ENCODE results near the gene TANC1. TPM values are rescaled to one million over a fixed set of nuclear protein-coding genes. Genes with fewer than 3 reads are reported as not detected.

Gene TANC1
- total and polyA plus RNA-seq, 2 donors (not counting 3 experiments of a cell fraction or from before 2014, with no cell fraction given) = 58.9 to 99.4 TPM

- H3K4me1 ChIP-seq (ENCODE audit: control insufficient read depth, extremely low read depth, insufficient read depth, low read length) = peaks cover 13% of the 10 kb centered on the region
- H3K4me3 ChIP-seq (replicated peaks in 1 of 3; ENCODE audit: insufficient read depth in 1 of 3, low read depth in 1 of 3, low read length in 3 of 3) = no peak overlapping the region
- ChIA-PET POLR2A (no interaction called here), CTCF (interaction anchor here (0.9 to 3.2 kb wide), 4 partner anchors 28 to 216 kb away, joined by 3 to 104 read pairs (median 4); no protein-coding TSS in a partner anchor)
- no peaks in the 10 kb centered on the region for H3K9me3 ChIP-seq (replicated peaks; ENCODE audit: control insufficient read depth, insufficient read depth, low read length)
- intact Hi-C loops (cut with micrococcal nuclease) = no loop called here
- H3K36me3 ChIP-seq (ENCODE audit: control insufficient read depth in 2 of 2, extremely low read depth in 1 of 2, insufficient read depth in 2 of 2, low read length in 2 of 2) = peaks cover 2 to 4% of the 10 kb centered on the region in 2 experiments
- H3K79me2 ChIP-seq (ENCODE audit: control insufficient read depth, insufficient read depth, low read length) = peaks cover 34% of the 10 kb centered on the region
- no peak overlapping the region for H3K9ac ChIP-seq (replicated peaks; ENCODE audit: extremely low read depth, insufficient read depth, low read length)
- no TSS peak for BruUV-seq (replicated peaks)
- no peak overlapping the region for H3K4me2 ChIP-seq (ENCODE audit: insufficient read depth, low read length)
- dilution Hi-C loops (cut with MboI; ENCODE audit: extremely low pct_ligation_motif_present, low sequenced_read_pairs) = no loop called here
- no peak for FAIRE-seq
- no peak for DNase-seq (ENCODE audit: low read depth, low spot score)
- H3K27ac ChIP-seq (ENCODE audit: insufficient read depth, low read depth, low read length) = no peak overlapping the region
- no peaks in the 10 kb centered on the region for H3K9me1 ChIP-seq (replicated peaks; ENCODE audit: control insufficient read depth, extremely low read depth, insufficient read depth, low read length)
- H2AFZ ChIP-seq (ENCODE audit: low read depth, low read length) = no peak overlapping the region
- TF ChIP-seq, protein P1, sequence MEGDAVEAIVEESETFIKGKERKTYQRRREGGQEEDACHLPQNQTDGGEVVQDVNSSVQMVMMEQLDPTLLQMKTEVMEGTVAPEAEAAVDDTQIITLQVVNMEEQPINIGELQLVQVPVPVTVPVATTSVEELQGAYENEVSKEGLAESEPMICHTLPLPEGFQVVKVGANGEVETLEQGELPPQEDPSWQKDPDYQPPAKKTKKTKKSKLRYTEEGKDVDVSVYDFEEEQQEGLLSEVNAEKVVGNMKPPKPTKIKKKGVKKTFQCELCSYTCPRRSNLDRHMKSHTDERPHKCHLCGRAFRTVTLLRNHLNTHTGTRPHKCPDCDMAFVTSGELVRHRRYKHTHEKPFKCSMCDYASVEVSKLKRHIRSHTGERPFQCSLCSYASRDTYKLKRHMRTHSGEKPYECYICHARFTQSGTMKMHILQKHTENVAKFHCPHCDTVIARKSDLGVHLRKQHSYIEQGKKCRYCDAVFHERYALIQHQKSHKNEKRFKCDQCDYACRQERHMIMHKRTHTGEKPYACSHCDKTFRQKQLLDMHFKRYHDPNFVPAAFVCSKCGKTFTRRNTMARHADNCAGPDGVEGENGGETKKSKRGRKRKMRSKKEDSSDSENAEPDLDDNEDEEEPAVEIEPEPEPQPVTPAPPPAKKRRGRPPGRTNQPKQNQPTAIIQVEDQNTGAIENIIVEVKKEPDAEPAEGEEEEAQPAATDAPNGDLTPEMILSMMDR (IDR thresholded peaks at IDR 0.05; ENCODE audit: extremely low read depth in 1 of 2, insufficient read depth in 1 of 2, low read depth in 1 of 2, low read length in 2 of 2) = no peak
- TF ChIP-seq GATA2 (IDR thresholded peaks at IDR 0.05; ENCODE audit: insufficient read depth, insufficient read length, low read depth, low read length) = no peak
- TF ChIP-seq MYC (IDR thresholded peaks at IDR 0.05; ENCODE audit: low read depth, low read length) = no peak
- no peak for TF ChIP-seq POLR2A (IDR thresholded peaks at IDR 0.05; ENCODE audit: low read depth, low read length)
- no peak for TF ChIP-seq FOS (IDR thresholded peaks at IDR 0.05; ENCODE audit: borderline replicate concordance, insufficient read depth, low read length)
- no peak for TF ChIP-seq POLR2AphosphoS5 (IDR thresholded peaks at IDR 0.05; ENCODE audit: insufficient read depth, low read depth, low read length)
- TF ChIP-seq EZH2 (IDR thresholded peaks at IDR 0.05; ENCODE audit: borderline replicate concordance, low read depth, low read length, severe bottlenecking) = no peak
- TF ChIP-seq, protein P2, sequence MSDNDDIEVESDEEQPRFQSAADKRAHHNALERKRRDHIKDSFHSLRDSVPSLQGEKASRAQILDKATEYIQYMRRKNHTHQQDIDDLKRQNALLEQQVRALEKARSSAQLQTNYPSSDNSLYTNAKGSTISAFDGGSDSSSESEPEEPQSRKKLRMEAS (IDR thresholded peaks at IDR 0.05; ENCODE audit: insufficient read depth, insufficient read length) = no peak
- no peak for TF ChIP-seq JUN (IDR thresholded peaks at IDR 0.05; ENCODE audit: borderline replicate concordance, insufficient read depth, insufficient read length, low read depth)
- H3K27me3 ChIP-seq (ENCODE audit: control insufficient read depth in 2 of 2, insufficient read depth in 2 of 2, low read length in 2 of 2) = no peaks in the 10 kb centered on the region
- no peaks in the 10 kb centered on the region for H4K20me1 ChIP-seq (replicated peaks; ENCODE audit: control insufficient read depth, extremely low read depth, insufficient read depth, low read length)
Observed at GRCh38 chr2:159116922-159117321, 148.5 kb downstream of the TANC1 start.
